CD14-positive monocyte (primary cell): Measurements from ENCODE around the gene RNF41. TPM values are rescaled to one million over a fixed set of nuclear protein-coding genes. Genes with fewer than 3 reads are reported as not detected.
A peak's percentile ranks its signal among the peaks of the same experiment; 100 is the strongest.

Experiments used
- DNase-seq, 3 donors: peaks; one replicate each; pipeline ENCODE4 v3.0.0-alpha.2; 2011 to 2022
- H2AFZ ChIP-seq: 2 replicates; pipeline ENCODE4 v1.6.0; 2012; ENCODE audit warnings: mild to moderate bottlenecking, low read depth, low read length, inconsistent platforms; ENCODE audit not compliant: insufficient read depth, poor library complexity, severe bottlenecking
- H3K27ac ChIP-seq, 2 donors: 1 replicate in 1 of 2; 2 replicates in 1 of 2; pipeline ENCODE4 v1.5.1; 2012 to 2013; ENCODE audit warnings: low read length in 2 of 2, control low read depth in 1 of 2, inconsistent platforms in 1 of 2, low read depth in 1 of 2, mild to moderate bottlenecking in 1 of 2
- H3K27me3 ChIP-seq, 2 donors: one replicate each; pipeline versions ENCODE4 v1.6.0 to v1.6.1; 2011 to 2013; ENCODE audit warnings: low read length in 2 of 2; ENCODE audit not compliant: control insufficient read depth in 2 of 2, insufficient read depth in 2 of 2
- H3K36me3 ChIP-seq, 2 donors: replicated peaks in 1 of 2; 1 replicate in 1 of 2; 2 replicates in 1 of 2; pipeline versions ENCODE4 v1.5.1 to v1.6.1; 2012 to 2013; ENCODE audit warnings: low read length in 2 of 2, control low read depth in 1 of 2, inconsistent platforms in 1 of 2, mild to moderate bottlenecking in 1 of 2; ENCODE audit not compliant: insufficient read depth in 2 of 2, control insufficient read depth in 1 of 2
- H3K4me1 ChIP-seq, 2 donors: 1 replicate in 1 of 2; 2 replicates in 1 of 2; pipeline versions ENCODE4 v1.5.1 to v1.6.1; 2012 to 2013; ENCODE audit warnings: low read length in 2 of 2, control low read depth in 1 of 2, inconsistent platforms in 1 of 2, mild to moderate bottlenecking in 1 of 2, moderate library complexity in 1 of 2; ENCODE audit not compliant: insufficient read depth in 2 of 2, control insufficient read depth in 1 of 2
- H3K4me2 ChIP-seq: replicated peaks from 2 replicates; pipeline ENCODE3; 2012; ENCODE audit warnings: low read length, moderate library complexity, mild to moderate bottlenecking; ENCODE audit not compliant: poor library complexity, severe bottlenecking; ENCODE audit errors: extremely low read depth
- H3K4me3 ChIP-seq, 3 experiments: fragments of 200-600 bp in 1 of 3; sonication (generic) in 1 of 3; replicated peaks in 1 of 3; 1 replicate in 2 of 3; 2 replicates in 1 of 3; pipeline ENCODE4 v1.5.1; 2011 to 2013; ENCODE audit warnings: low read length in 3 of 3, mild to moderate bottlenecking in 3 of 3, control low read depth in 2 of 3, low read depth in 2 of 3, inconsistent platforms in 1 of 3, moderate library complexity in 1 of 3
- H3K79me2 ChIP-seq: 2 replicates; pipeline ENCODE4 v1.6.0; 2012; ENCODE audit warnings: mild to moderate bottlenecking, control low read depth, inconsistent platforms, low read length, moderate library complexity; ENCODE audit not compliant: insufficient read depth
- H3K9ac ChIP-seq: 2 replicates; pipeline ENCODE4 v1.6.0; 2017; ENCODE audit warnings: low read length, mild to moderate bottlenecking; ENCODE audit not compliant: insufficient read depth, poor library complexity, severe bottlenecking
- H3K9me3 ChIP-seq, 2 donors: replicated peaks in 1 of 2; 1 replicate in 1 of 2; 2 replicates in 1 of 2; pipeline versions ENCODE4 v1.5.1 to v1.6.1; 2012 to 2013; ENCODE audit warnings: low read length in 2 of 2, control low read depth in 1 of 2; ENCODE audit not compliant: control insufficient read depth in 1 of 2, insufficient read depth in 1 of 2
- H4K20me1 ChIP-seq: 2 replicates; pipeline ENCODE4 v1.6.0; 2012; ENCODE audit warnings: mild to moderate bottlenecking, low read length, control low read depth, moderate library complexity; ENCODE audit not compliant: insufficient read depth
- H3K27ac Mint-ChIP-seq, 7 donors: one replicate each; pipeline ENCODE4 v1.8.0; 2020; ENCODE audit warnings: mild to moderate bottlenecking in 7 of 7, mixed read lengths in 7 of 7, moderate library complexity in 6 of 7, inconsistent platforms in 2 of 7
- H3K27me3 Mint-ChIP-seq, 3 donors: one replicate each; pipeline ENCODE4 v1.8.0; 2021 to 2022; ENCODE audit warnings: low read depth in 3 of 3, mild to moderate bottlenecking in 3 of 3, mixed read lengths in 3 of 3, moderate library complexity in 3 of 3, inconsistent platforms in 1 of 3
- H3K36me3 Mint-ChIP-seq, 2 donors: one replicate each; pipeline ENCODE4 v1.8.0; 2020; ENCODE audit warnings: mixed read lengths in 2 of 2, inconsistent platforms in 1 of 2, mild to moderate bottlenecking in 1 of 2
- H3K4me1 Mint-ChIP-seq: one replicate; pipeline ENCODE4 v1.8.0; 2020; ENCODE audit warnings: mild to moderate bottlenecking, mixed read lengths
- H3K4me3 Mint-ChIP-seq, 2 donors: one replicate each; pipeline ENCODE4 v1.8.0; 2020; ENCODE audit warnings: mild to moderate bottlenecking in 2 of 2, mixed read lengths in 2 of 2, moderate library complexity in 1 of 2
- H3K9me3 Mint-ChIP-seq, 7 donors: one replicate each; pipeline ENCODE4 v1.8.0; 2020 to 2022; ENCODE audit warnings: mixed read lengths in 7 of 7, mild to moderate bottlenecking in 6 of 7, moderate library complexity in 6 of 7, inconsistent platforms in 2 of 7
- WGBS: methylation state at CpG from one replicate; pipeline ENCODE4 v1.1.5; 2013; ENCODE audit warnings: missing lambda C conversion rate; ENCODE audit not compliant: insufficient coverage; 5-methylcytosine and 5-hydroxymethylcytosine counted together
- intact Hi-C, 2 donors: fragments of 100-400 bp; cut with micrococcal nuclease; formaldehyde crosslinking; loops; one replicate each; pipeline versions ENCODE4 v1.15.0 to v1.15.1; 2023
- polyA plus RNA-seq, 3 donors: library from polyadenylated mRNA; depleted of rRNA in 1 of 3; unstranded in 2 of 3; stranded (reverse) in 1 of 3; fragments of 300-500 nt in 2 of 3; fragments of >200 nt in 1 of 3; fragmentation: Illumina TruSeq in 2 of 3; gene quantifications; 1 replicate in 2 of 3; 2 replicates in 1 of 3; pipeline ENCODE4 v1.2.3, GENCODE V29; 2012 to 2021
- TF ChIP-seq, protein P1 (sequence below): fragments of 200-600 bp; IDR thresholded peaks from one replicate; pipeline ENCODE4 v1.8.0; 2022; ENCODE audit warnings: antibody characterized with exemption, mild to moderate bottlenecking

The RNF41 gene
- polyA plus RNA-seq, 3 donors = 35.8 to 82.0 (median 45.7) TPM

DNA sequence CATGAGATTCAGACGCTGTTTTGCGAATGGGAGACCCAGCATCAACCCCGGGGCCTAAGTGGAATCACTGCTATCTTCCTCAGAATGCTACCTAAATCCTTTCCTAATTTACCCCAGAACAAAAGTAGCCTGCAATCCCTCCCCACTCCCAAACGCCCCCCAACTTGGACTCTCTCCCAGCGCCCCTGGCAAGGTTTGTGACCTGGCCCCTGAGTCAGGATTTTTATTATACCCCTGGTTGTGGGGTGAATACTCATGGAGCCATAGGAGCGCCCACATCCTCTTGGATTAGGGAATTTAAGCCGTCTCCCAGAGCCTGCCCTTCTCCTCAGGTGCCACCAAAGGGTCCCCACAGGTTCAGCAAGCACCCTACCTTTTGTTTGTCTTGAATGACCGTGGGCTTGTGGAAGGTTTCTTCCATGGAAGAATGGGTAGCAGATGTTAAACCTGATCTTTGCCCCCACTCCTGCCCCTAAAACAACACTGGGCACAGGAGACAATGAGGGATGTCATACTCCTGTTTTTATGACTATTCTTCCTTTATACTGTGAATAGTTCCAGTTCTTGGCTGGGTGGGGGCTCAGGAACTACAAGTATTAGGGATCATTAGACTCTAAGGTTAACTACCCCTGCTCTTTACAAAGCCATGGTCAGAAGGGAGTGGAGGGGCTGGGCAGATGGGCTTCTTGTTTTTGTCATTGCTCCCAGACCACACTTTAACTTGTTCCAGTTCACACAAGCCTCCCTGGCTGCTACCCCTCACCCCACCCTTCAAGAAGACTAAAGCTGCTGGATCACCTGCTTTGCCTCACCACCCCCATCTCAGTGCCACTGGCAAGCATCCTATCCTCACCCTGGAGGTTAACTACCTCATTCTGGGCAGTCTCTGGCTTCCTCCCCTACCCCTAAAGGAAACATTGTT lies 68.7 kb downstream of the RNF41 start:
- Histone ChIP-seq H3K36me3 (no peaks in the 10 kb centered on the region), H4K20me1 (no peaks in the 10 kb centered on the region), H3K4me2 (peak overlapping the region; percentile 74), H3K4me1 (peaks cover 37 to 43% of the 10 kb centered on the region in 2 donors), H3K9ac (no peak overlapping the region), H3K4me3 (peak overlapping the region; percentile 20 to 83 (median 68)), H2AFZ (peak overlapping the region; percentile 84), H3K27me3 (no peaks in the 10 kb centered on the region), H3K9me3 (no peaks in the 10 kb centered on the region), H3K79me2 (peaks cover 10% of the 10 kb centered on the region), H3K27ac (peak overlapping the region in 1 of 2 donors; percentile 90)
- peak overlapping the region; percentile 63 to 97 (median 96) for H3K27ac Mint-ChIP-seq
- no peaks in the 10 kb centered on the region for H3K9me3 Mint-ChIP-seq
- H3K27me3 Mint-ChIP-seq = peaks cover 0 to 3% (median 2%) of the 10 kb centered on the region in 3 donors
- 29% methylated on average over 1 of the region's 8 CpGs for WGBS
- H3K36me3 Mint-ChIP-seq = peaks cover 7 to 10% of the 10 kb centered on the region in 2 donors
- TF ChIP-seq, protein P1, sequence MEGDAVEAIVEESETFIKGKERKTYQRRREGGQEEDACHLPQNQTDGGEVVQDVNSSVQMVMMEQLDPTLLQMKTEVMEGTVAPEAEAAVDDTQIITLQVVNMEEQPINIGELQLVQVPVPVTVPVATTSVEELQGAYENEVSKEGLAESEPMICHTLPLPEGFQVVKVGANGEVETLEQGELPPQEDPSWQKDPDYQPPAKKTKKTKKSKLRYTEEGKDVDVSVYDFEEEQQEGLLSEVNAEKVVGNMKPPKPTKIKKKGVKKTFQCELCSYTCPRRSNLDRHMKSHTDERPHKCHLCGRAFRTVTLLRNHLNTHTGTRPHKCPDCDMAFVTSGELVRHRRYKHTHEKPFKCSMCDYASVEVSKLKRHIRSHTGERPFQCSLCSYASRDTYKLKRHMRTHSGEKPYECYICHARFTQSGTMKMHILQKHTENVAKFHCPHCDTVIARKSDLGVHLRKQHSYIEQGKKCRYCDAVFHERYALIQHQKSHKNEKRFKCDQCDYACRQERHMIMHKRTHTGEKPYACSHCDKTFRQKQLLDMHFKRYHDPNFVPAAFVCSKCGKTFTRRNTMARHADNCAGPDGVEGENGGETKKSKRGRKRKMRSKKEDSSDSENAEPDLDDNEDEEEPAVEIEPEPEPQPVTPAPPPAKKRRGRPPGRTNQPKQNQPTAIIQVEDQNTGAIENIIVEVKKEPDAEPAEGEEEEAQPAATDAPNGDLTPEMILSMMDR = no peak
- peak overlapping the region; percentile 85 to 91 for H3K4me3 Mint-ChIP-seq
- DNase-seq = no peak
- H3K4me1 Mint-ChIP-seq = peaks cover 37% of the 10 kb centered on the region
- intact Hi-C loops = loop anchor here in 1 of 2 donors (5.0 kb wide), 1 partner anchor 36 kb away; the partner anchor contains the start of genes RPL41 and ZC3H10

Other genes starting within 250 kb of the RNF41 start
- gene RAB5B, start 247.8 kb downstream of the RNF41 start, polyA plus RNA-seq = 10 to 100 TPM; 44.0 to 63.0 (median 48.5) TPM
- gene SUOX, start 224.6 kb downstream of the RNF41 start, polyA plus RNA-seq = 10 to 100 TPM in 2 of 3 donors, 1 to 10 TPM in 1; 9.7 to 17.1 (median 14.4) TPM
- gene IKZF4, start 200.9 kb downstream of the RNF41 start, polyA plus RNA-seq = 1 to 10 TPM in 2 of 3 donors, under 1 TPM in 1; 0.09 to 4.9 (median 1.3) TPM
- 100 to 1,000 TPM; 238 to 363 (median 286) TPM for gene RPS26, start 180.0 kb downstream of the RNF41 start, polyA plus RNA-seq
- under 1 TPM in 1 of 3 donors, not detected in 2; 0.01 TPM for gene ERBB3, start 141.8 kb downstream of the RNF41 start, polyA plus RNA-seq
- gene PA2G4, start 117.4 kb downstream of the RNF41 start, polyA plus RNA-seq = 10 to 100 TPM; 83.0 to 84.2 (median 83.0) TPM
- 1,000 to 10,000 TPM; 2,986 to 5,048 (median 3,308) TPM for gene RPL41, start 105.3 kb downstream of the RNF41 start, polyA plus RNA-seq
- 1 to 10 TPM; 1.7 to 3.1 (median 1.8) TPM for gene ZC3H10, start 103.7 kb downstream of the RNF41 start, polyA plus RNA-seq
- gene ESYT1, start 93.7 kb downstream of the RNF41 start, polyA plus RNA-seq = 10 to 100 TPM; 74.2 to 81.1 (median 74.6) TPM
- 1 to 10 TPM; 2.7 to 4.3 (median 4.1) TPM for gene MYL6B, start 69.3 kb downstream of the RNF41 start, polyA plus RNA-seq
- 1,000 to 10,000 TPM; 1,962 to 3,939 (median 3,189) TPM for gene MYL6, start 63.6 kb downstream of the RNF41 start, polyA plus RNA-seq
- gene SMARCC2, start 32.4 kb downstream of the RNF41 start, polyA plus RNA-seq = 10 to 100 TPM; 22.2 to 63.7 (median 43.5) TPM
- 10 to 100 TPM in 1 of 3 donors, 1 to 10 TPM in 2; 2.7 to 10.1 (median 3.2) TPM for gene NABP2, start 2.4 kb upstream of the RNF41 start, polyA plus RNA-seq
- gene SLC39A5, start 8.1 kb upstream of the RNF41 start, polyA plus RNA-seq = under 1 TPM in 2 of 3 donors, not detected in 1; 0.21 to 0.25 TPM
- 10 to 100 TPM in 1 of 3 donors, 1 to 10 TPM in 2; 1.5 to 12.4 (median 2.4) TPM for gene ANKRD52, start 36.5 kb upstream of the RNF41 start, polyA plus RNA-seq
- gene COQ10A, start 45.0 kb upstream of the RNF41 start, polyA plus RNA-seq = 10 to 100 TPM in 1 of 3 donors, 1 to 10 TPM in 2; 1.7 to 13.5 (median 2.0) TPM
- 100 to 1,000 TPM in 1 of 3 donors, 10 to 100 TPM in 2; 55.7 to 156 (median 86.1) TPM for gene CS, start 78.4 kb upstream of the RNF41 start, polyA plus RNA-seq
- 100 to 1,000 TPM in 2 of 3 donors, 10 to 100 TPM in 1; 50.4 to 122 (median 121) TPM for gene CNPY2, start 94.1 kb upstream of the RNF41 start, polyA plus RNA-seq
- 100 to 1,000 TPM in 1 of 3 donors, 10 to 100 TPM in 1, 1 to 10 TPM in 1; 8.8 to 120 (median 16.0) TPM for gene PAN2, start 112.1 kb upstream of the RNF41 start, polyA plus RNA-seq
- gene IL23A, start 117.0 kb upstream of the RNF41 start, polyA plus RNA-seq = 1 to 10 TPM; 1.0 to 4.8 (median 1.6) TPM
- gene STAT2, start 138.2 kb upstream of the RNF41 start, polyA plus RNA-seq = 100 to 1,000 TPM; 109 to 251 (median 142) TPM
- gene APOF, start 140.9 kb upstream of the RNF41 start, polyA plus RNA-seq = not detected
- gene TIMELESS, start 227.5 kb upstream of the RNF41 start, polyA plus RNA-seq = 1 to 10 TPM; 1.5 to 2.3 (median 1.5) TPM
- gene MIP, start 232.7 kb upstream of the RNF41 start, polyA plus RNA-seq = not detected
- gene SPRYD4, start 246.7 kb upstream of the RNF41 start, polyA plus RNA-seq = 1 to 10 TPM; 1.3 to 2.1 (median 1.4) TPM